ENCODE measurements around the gene NFIC.

- TF ChIP-seq CTCF (IDR thresholded peaks at IDR 0.05) (no peak), POLR2AphosphoS5 (IDR thresholded peaks at IDR 0.05) (no peak)
Measured at GRCh38 chr19:3386447-3387234, 20.3 kb downstream of the NFIC start.

All from upper lobe of left lung (tissue), 4 donors.